Measurements from ENCODE around the gene ZNF668. TPM values are rescaled to one million over a fixed set of nuclear protein-coding genes. Genes with fewer than 3 reads are reported as not detected.

Gene ZNF668
- total and polyA plus RNA-seq, 2 of the 4 experiments (the other 2 are of a cell fraction): 4.5 to 11.6 TPM

DNA sequence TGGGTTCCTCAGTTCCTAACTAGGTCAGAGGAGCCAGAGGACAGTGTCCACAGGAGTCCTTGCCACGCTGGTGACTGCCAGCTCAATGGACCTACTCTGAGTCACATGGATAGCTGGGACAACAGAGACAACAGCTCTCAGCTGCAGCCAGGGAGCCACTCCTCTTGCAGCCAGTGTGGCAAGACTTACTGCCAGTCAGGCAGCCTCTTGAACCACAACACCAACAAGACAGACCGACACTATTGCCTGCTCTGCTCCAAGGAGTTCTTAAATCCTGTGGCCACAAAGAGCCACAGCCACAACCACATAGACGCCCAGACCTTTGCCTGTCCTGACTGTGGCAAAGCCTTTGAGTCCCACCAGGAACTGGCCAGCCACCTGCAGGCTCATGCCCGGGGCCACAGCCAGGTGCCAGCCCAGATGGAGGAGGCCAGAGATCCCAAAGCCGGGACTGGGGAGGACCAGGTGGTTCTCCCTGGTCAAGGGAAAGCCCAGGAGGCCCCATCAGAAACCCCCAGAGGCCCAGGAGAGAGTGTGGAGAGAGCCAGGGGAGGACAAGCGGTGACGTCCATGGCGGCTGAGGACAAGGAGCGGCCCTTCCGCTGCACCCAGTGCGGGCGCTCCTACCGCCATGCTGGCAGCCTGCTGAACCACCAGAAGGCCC, 6.8 kb upstream of the ZNF668 start:
- in situ Hi-C loops (cut with MboI; ENCODE audit: low sequenced_read_pairs) (loop anchor here (10.0 kb wide), 1 partner anchor 96 kb away; the partner anchor contains the start of gene HSD3B7), dilution Hi-C loops (cut with HindIII; ENCODE audit: low sequenced_read_pairs, unreplicated experiment) (no loop called here), intact Hi-C loops (cut with micrococcal nuclease) (no loop called here)
- peaks cover 84% of the 10 kb centered on the region for H3K36me3 ChIP-seq (ENCODE audit: control insufficient read depth, insufficient read depth, low read length)
- H3K4me2 ChIP-seq (ENCODE audit: low read depth, low read length): no peak overlapping the region
- WGBS, 2 experiments (ENCODE audit: extremely low coverage in 2 of 2, insufficient read length in 1 of 2): 89% methylated on average over 3 of the region's 13 CpGs; no CpG with 5 or more reads in 1 of the 2 experiments
- H2AFZ ChIP-seq (replicated peaks; ENCODE audit: low read length, poor library complexity): no peak overlapping the region
- H3K9ac ChIP-seq (ENCODE audit: low read depth, low read length): no peak overlapping the region
- H3K4me1 ChIP-seq (ENCODE audit: control insufficient read depth, insufficient read depth, low read length): no peaks in the 10 kb centered on the region
- H4K5ac ChIP-seq (ENCODE audit: low read depth, low read length): no peak overlapping the region
- H2AK9ac ChIP-seq (replicated peaks; ENCODE audit: low read depth, low read length, poor library complexity): no peak overlapping the region
- no peaks in the 10 kb centered on the region for H3K9me3 ChIP-seq (ENCODE audit: control insufficient read depth, insufficient read depth, low read length)
- no peak overlapping the region for H2BK15ac ChIP-seq (ENCODE audit: low read depth, low read length)
- H3K23ac ChIP-seq (ENCODE audit: low read depth, low read length): no peak overlapping the region
- ATAC-seq (ENCODE audit: low read depth) (no peak), DNase-seq (no peak)
- H3K4me3 ChIP-seq (ENCODE audit: insufficient read depth, low read depth, low read length): no peak overlapping the region
- ChIA-PET CTCF (no interaction called here), POLR2A (ENCODE audit: unreplicated experiment) (interaction anchor here (0.6 kb wide), 1 partner anchor 274 kb away, joined by 9 read pairs; no protein-coding TSS in a partner anchor)
- H3K18ac ChIP-seq (ENCODE audit: low read depth, low read length): no peak overlapping the region
- no peak overlapping the region for H2AK5ac ChIP-seq (ENCODE audit: low read depth, low read length)
- H3K27me3 ChIP-seq (ENCODE audit: control insufficient read depth, insufficient read depth, low read length): no peaks in the 10 kb centered on the region
- peaks cover 3% of the 10 kb centered on the region; the same call in 1 of the 2 replicates for H3K9me1 ChIP-seq (ENCODE audit: insufficient read depth, low read length)
- H2BK120ac ChIP-seq (ENCODE audit: low read depth, low read length): no peak overlapping the region
- no TSS peak for BruUV-seq (replicated peaks)
- TF ChIP-seq USF2 (IDR thresholded peaks at IDR 0.05; ENCODE audit: low read depth, low read length): no peak
- TF ChIP-seq ELK1 (IDR thresholded peaks at IDR 0.05; ENCODE audit: borderline replicate concordance, low read depth, low read length): no peak
- TF ChIP-seq RFX5 (IDR thresholded peaks at IDR 0.05; ENCODE audit: low read depth, low read length): no peak
- no peak overlapping the region for H4K91ac ChIP-seq (ENCODE audit: insufficient read depth, low read depth, low read length)
- no peak overlapping the region for H3K56ac ChIP-seq (ENCODE audit: extremely low read depth, insufficient read depth, low read length)
- H4K8ac ChIP-seq (ENCODE audit: low read depth in 2 of 2, low read length in 2 of 2): no peak overlapping the region
- peaks cover 14 to 62% of the 10 kb centered on the region in 2 experiments for H3K79me1 ChIP-seq (ENCODE audit: low read depth in 1 of 2, low read length in 2 of 2)
- H3K14ac ChIP-seq (replicated peaks; ENCODE audit: low read depth, low read length): no peak overlapping the region
- H2BK5ac ChIP-seq (ENCODE audit: low read depth, low read length, poor library complexity, severe bottlenecking): no peak overlapping the region
- peaks cover 21% of the 10 kb centered on the region for H4K20me1 ChIP-seq (ENCODE audit: insufficient read depth, low read length)
- H3K4ac ChIP-seq (ENCODE audit: low read depth, low read length): no peak overlapping the region
- H2BK20ac ChIP-seq (ENCODE audit: low read depth, low read length): no peak overlapping the region
- H3K27ac ChIP-seq (ENCODE audit: insufficient read depth, low read length): no peak overlapping the region

Data from IMR-90 (cell line).